ENCODE measurements around the gene MALRD1.

DNA sequence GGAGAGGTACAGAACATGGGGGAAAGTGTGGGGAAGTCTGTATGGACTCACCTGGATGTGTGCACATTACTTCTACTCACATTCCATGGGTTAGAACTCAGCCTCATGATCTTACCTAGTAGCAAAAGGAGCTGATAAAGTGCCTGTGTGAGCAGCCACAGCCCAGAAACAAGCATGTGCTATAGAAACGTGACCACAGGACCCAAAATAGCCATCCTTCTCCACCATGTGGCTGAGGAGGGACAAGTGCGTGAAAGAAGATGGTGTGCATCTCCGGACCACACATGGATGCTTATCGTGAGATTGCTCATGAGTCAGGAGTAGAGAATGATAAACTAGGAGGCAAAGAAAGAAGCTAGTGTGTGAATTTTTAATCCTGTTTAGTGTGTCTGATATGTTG is 431.3 kb downstream of the MALRD1 start:
- TF ChIP-seq POLR2A (IDR thresholded peaks at IDR 0.05; ENCODE audit: control extremely low read depth in 1 of 2, low read depth in 2 of 2, low read length in 2 of 2) (no peak), FOSL1 (IDR thresholded peaks at IDR 0.05; ENCODE audit: insufficient read depth, low read depth, low read length) (no peak), POLR2AphosphoS5 (IDR thresholded peaks at IDR 0.05; ENCODE audit: low read depth, low read length) (no peak), RAD21 (IDR thresholded peaks at IDR 0.05 in 1 of 2, conservative IDR thresholded peaks at IDR 0.05 in 1 of 2; ENCODE audit: low read depth in 2 of 2, low read length in 2 of 2) (no peak), BCL11A (IDR thresholded peaks at IDR 0.05; ENCODE audit: low read depth in 2 of 2, low read length in 2 of 2) (no peak), SP1 (IDR thresholded peaks at IDR 0.05; ENCODE audit: low read depth, low read length) (no peak), BACH1 (IDR thresholded peaks at IDR 0.05; ENCODE audit: low read length) (no peak), EP300 (IDR thresholded peaks at IDR 0.05; ENCODE audit: borderline replicate concordance in 1 of 2, low read depth in 2 of 2, low read length in 2 of 2) (no peak), YY1 (IDR thresholded peaks at IDR 0.05; ENCODE audit: low read depth, low read length) (no peak)
- TF ChIP-seq, protein P1, sequence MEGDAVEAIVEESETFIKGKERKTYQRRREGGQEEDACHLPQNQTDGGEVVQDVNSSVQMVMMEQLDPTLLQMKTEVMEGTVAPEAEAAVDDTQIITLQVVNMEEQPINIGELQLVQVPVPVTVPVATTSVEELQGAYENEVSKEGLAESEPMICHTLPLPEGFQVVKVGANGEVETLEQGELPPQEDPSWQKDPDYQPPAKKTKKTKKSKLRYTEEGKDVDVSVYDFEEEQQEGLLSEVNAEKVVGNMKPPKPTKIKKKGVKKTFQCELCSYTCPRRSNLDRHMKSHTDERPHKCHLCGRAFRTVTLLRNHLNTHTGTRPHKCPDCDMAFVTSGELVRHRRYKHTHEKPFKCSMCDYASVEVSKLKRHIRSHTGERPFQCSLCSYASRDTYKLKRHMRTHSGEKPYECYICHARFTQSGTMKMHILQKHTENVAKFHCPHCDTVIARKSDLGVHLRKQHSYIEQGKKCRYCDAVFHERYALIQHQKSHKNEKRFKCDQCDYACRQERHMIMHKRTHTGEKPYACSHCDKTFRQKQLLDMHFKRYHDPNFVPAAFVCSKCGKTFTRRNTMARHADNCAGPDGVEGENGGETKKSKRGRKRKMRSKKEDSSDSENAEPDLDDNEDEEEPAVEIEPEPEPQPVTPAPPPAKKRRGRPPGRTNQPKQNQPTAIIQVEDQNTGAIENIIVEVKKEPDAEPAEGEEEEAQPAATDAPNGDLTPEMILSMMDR (IDR thresholded peaks at IDR 0.05; ENCODE audit: control extremely low read depth in 1 of 3, insufficient read depth in 1 of 3, low read depth in 1 of 3, low read length in 3 of 3), result no peak
- TF ChIP-seq, protein P2, sequence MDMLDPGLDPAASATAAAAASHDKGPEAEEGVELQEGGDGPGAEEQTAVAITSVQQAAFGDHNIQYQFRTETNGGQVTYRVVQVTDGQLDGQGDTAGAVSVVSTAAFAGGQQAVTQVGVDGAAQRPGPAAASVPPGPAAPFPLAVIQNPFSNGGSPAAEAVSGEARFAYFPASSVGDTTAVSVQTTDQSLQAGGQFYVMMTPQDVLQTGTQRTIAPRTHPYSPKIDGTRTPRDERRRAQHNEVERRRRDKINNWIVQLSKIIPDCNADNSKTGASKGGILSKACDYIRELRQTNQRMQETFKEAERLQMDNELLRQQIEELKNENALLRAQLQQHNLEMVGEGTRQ (IDR thresholded peaks at IDR 0.05; ENCODE audit: low read length), result no peak
